Measurements from ENCODE around the gene TTC33.
"Not testable (repeated sequence)": the region's sequence is repeated elsewhere in the genome, so short reads cannot be mapped to it uniquely, and the experiment has no call there.

The TTC33 gene, protein sequence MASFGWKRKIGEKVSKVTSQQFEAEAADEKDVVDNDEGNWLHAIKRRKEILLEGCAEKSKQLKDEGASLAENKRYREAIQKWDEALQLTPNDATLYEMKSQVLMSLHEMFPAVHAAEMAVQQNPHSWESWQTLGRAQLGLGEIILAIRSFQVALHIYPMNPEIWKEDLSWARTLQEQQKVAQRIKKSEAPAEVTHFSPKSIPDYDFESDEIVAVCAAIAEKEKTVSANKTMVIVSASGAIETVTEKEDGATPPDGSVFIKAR

DNA sequence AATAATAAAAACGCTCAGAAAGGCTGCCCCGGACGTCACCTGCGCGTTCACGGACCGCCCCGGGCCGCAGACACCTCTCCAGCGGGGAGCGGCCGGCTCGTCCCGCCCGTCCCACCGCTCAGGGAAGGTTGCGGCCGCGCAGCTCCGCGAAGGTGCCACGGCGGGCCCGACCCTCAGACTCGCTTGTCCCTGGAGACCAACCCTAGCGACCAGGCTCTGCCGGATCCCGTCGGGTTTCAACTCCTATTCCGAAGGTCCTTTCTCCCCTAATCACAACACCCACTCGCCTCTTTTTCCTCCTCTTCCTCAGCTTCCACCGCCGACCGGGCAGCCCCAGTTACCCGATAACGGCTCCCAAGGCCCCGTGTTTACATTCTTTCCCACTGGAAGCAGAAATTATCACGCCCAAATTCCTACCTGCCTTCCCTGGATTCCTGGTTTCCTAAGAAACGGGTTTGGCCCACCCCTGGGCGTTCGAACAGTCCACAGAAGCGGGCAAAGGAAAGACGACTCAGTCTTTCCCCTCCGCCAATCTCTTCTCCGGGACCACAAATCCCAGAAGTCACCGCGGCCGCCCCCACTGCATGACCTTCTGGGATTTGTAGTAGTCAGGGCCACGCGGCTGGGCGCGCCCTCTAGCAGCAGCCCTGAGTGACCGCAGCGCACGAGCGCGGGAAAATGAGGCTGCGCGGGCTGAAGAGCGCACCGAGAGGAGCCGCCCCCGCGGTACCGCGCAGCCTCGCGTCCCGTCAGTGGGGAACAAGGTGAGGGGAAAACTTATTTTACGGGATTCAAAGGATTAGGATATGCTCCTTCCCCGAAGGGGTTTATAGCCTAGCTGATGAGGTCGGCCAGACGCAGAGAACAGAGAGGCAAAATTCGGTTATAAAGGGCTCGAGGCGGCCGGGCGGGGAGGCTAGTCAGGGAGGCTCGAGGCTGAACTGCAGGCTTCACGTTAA, at the start of gene TTC33:
Gene TTC33, minus strand, starts transcription at position 555 of the 959 bp plus-strand sequence. CDS start 8,943 bp downstream, outside the sequence.
- peak; percentile 94 for DNase-seq

DNA sequence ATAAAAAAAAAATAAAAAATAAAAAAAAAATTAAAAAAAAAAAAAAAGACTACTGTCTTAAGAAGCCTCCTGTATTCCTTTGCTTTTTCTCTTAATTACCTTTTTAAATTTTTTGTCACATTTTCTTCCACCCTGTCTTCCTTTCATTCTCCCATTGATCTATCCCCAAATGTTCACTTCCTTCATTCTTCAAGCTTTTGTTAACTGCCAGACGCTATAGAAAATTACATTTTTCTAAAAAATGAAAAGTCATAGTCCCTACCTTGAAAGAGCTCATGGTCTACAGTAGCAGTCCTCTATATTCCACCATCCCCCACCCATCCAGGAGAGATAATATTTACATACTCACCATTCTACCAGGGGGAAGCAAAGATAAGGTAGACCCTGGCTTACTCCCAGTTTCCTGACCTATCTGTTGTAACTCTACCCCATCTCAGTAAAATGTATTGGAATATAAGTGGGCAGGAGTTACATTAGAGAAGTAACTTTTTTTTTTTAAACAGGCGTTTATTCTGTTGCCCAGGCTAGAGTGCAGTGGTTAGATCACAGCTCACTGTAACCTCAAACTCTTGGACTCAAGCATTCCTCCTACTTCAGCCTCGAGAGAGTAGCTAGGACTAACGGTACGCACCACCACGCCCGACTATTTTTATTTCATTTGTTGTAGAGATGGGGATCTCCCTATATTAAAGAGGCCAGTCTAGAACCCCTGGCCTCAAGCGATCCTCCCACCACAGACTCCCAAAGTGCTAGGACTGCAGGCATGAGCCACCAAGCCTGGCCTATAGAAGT, 46.2 kb upstream of the TTC33 start:
- DNase-seq: no peak

DNA sequence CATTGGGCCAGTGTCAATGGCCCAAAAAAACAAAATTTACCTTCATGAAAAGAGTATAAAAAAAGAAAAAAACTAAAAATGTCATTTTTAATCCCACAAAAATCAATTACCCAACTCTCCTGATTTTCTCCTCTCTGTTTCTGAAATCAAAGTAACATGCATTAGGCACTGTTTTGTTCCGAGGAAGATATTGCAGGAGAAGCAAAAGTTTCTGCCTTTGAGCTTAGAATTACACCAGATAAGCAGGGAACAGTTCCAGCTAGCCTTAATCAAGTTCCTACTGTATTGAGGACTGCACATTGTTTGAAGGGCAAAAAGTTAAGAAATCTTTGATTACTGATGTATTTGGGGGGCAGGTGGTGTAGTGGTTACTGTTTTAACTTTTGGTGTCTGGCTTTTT, 43.5 kb upstream of the TTC33 start:
- no peak for DNase-seq

DNA sequence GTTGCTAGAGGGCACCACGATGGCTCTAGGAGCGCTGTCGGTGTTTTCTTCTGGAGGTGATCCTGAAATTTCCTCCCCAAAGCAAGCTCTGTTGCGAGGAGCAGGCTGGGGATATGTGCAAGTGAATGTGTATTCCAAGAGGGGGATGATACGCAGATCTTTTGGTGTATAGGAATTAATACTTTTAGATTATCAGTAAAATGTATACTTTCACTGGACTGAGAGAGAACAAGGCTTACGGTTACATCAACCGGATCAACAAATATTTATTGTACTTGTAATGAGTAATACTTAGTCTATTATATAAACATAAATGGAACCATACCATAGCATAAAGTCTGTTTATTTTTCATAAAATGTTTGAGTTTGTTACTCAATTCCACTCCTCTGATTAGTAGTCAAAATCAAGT, 43.0 kb upstream of the TTC33 start:
- DNase-seq: no peak

DNA sequence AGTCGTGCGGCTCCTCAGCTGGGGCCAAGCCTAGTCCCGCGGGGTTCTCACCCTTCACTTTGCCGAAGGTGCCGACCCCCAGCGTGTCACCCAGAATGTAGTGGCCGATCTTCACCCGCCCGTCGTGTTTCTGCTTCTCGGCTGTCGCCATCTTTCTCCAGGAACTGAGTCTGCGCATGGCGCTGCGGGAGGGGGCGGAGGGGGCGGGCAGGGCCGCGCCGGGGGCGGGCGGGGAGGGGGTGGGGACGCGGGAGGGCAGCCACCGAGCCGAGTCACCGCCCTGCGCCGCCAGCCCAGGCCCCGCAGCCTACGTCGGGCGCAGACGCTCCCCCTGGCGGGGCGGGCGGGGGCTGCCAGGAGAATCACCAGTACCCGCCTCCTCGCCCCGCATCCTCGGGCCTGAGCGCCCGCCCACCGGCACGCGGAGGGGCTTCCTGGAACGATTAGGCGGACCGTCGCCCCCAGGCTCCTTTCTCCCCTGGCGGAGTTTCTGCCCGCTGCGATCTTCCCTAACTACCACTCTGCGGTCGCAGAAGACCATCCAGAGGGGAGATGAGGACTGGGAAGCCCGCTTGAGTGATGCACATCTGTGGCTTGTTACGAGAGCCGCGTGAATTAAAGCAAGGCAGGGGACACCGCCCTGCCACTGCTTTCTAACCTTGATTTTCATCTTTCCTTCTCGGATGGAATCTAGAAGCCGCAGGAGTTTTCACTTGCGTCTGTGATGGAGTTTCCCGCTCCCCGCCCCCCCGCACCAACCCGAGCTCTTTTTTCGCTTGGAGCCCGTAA, 42.4 kb upstream of the TTC33 start, which contains the start of gene PRKAA1:
Gene PRKAA1, minus strand, starts transcription at position 363 of the 789 bp plus-strand sequence. Its CDS starts 185 bp downstream, at position 178.
- DNase-seq: peak; percentile 93

DNA sequence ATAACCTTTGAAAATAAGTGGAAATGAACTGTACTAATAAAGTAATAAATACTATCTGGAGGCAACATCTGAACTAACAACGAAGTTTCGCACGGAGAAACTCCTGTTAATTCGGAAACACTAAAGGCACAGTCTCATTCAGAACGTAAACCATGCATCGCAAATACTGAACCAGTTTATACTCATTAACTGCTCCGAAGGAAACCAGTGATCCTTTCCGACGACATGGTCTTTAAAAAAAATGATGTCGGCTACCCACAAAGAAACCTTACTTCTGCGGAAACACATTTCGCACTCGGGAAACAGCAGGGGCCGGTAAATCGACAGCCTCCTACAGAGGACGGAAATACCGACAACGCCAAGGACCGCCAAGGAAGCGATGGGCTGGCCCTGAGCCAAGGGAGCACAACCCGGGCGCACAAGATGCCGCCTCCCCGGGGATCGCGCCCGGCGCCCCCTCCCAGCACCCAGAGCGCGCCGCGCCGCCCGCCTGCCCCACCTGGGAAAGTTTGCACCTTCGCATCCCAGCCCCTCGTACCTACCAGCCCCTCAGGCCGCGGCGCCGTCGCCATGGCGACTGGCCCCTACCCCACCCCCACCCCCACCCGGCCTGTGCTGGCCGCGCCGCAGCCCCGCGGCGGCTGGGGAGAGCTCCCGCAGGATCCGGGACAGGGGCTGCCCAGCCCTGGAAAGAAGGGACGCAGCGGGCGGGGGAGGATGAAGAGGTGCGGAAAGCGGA, 41.7 kb upstream of the TTC33 start:
- peak; percentile 29 for DNase-seq

DNA sequence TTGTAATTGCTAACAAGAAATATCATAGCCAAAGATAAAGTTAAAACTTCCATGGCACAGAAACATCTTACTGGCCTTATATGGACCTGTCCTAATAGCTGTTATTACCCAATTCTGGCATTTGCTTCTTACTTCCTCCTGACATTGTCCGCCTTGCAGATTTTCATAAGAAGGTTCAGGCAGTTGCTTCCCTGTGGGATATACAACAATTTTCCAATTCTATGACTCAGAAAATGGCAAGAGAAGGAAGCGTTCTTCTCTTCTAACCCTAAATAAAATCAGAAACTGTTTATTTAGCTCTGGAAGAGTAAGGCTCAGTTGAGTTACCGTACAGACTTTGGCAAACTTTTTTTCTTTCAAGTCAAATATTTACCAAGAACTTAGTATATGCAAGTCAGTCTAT, 40.7 kb upstream of the TTC33 start:
- no peak for DNase-seq

DNA sequence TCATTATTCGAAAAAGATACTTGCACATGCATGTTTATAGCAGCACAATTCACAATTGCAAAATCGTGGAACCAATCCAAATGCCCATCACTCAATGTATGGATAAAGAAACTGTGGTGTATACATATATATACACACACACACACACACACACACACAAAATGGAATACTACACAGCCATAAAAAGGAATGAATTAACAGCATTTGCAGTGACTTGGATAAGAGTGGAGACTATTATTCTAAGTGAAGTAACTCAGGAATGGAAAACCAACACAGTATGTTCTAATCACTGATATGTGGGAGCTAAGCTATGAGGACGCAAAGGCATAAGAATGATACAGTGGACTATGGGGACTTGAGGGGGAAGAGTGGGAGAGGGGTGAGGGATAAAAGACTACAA, 39.1 kb upstream of the TTC33 start:
- DNase-seq: not testable (repeated sequence)

DNA sequence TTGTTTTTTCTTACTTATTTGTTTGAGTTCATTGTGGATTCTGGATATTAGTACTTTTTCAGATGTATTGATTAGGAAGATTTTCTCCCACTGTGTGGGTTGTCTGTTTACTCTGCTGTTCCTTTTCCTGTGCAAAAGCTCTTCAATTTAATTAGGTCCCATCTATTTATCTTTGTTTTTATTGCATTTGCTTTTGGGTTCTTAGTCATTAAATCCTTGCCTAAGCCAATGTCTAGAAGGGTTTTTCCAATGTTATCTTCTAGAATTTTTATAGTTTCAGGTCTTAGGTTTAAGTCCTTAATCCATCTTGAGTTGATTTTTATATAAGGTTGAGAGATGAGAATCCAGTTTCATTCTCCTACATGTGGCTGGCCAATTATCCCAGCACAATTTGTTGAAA, 38.6 kb upstream of the TTC33 start:
- DNase-seq: not testable (repeated sequence)

DNA sequence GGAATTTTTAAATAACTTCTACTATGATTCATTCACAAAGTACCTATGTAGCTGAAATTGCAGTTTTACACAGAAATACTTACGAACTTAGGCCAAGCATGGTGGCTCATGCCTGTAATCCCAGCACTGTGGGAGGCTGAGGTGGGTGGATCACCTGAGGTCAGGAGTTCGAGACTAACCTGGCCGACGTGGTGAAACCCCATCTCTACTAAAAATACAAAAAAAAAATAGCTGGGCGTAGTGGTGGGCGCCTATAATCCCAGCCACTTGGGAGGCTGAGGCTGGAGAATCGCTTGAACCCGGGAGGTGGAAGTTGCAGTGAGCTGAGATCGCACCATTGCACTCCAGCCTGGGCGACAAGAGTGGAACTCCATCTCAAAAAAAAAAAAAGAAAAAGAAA, 36.9 kb upstream of the TTC33 start:
- DNase-seq: not testable (repeated sequence)

DNA sequence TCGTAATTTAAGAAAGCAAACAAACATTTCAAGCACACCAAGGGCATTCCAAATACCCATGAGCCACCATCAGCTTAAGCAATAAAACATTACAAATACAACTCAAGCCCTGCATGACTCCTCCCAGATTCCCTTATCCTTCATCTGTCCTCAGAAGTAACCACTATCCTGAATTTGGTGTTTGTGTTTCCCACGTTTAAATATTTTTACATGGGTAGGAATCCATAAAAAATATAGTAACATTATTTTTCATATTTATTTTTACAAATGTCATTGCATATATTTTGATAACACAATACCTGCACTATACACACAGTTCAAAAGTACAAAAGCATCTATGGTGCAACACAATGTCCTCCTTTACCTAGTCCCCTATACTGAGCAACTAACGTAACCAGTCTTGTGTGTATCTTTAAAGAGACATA, 36.0 kb upstream of the TTC33 start:
- DNase-seq: no peak

DNA sequence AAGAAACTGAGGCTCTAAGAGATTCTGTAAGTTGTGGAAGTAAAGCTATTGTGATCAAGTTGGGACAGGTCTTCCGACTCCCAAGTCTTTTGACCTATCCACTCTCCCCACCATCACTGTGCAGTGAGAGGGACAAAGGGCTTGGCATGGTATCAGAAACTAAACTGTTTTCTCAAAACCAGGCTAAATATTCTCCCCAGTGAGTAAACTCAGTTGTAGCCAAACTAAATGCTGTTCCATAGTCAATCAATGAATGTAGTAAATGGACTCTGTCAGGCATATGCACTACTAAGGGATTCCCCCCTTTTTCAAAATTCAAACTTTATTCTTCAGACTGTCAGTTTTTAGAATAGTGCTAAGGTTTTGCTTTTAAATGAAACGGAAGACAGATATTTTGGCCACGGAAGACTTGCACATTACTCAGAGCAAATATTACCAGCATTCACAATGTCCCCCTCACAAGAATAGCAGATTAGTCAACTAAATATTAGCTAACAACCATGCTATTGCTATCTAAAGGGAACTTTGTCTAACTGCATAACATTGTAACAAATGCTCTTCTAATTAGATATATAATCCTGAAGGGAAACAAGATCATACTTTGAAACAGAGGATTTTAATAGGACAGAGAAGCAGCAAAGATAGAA, 35.3 kb upstream of the TTC33 start:
- no peak for DNase-seq

DNA sequence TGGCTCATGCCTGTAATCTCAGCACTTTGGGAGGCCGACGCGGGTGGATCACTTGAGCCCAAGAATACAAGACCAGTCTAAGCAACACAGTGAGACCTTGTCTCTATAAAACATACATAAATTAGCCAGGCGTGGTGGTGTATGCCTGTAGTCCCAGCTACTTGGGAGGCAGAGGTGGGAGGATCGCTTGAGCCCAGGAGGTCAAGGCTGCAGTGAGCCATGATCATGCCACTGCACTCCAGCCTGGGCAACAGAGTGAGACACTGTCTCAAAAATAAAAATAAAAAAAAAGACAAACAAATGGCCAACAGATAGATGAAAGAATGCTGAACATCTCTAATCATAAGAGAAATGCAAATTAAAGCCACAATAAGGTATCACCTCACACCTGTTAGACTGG, 33.2 kb upstream of the TTC33 start:
- DNase-seq: not testable (repeated sequence)

DNA sequence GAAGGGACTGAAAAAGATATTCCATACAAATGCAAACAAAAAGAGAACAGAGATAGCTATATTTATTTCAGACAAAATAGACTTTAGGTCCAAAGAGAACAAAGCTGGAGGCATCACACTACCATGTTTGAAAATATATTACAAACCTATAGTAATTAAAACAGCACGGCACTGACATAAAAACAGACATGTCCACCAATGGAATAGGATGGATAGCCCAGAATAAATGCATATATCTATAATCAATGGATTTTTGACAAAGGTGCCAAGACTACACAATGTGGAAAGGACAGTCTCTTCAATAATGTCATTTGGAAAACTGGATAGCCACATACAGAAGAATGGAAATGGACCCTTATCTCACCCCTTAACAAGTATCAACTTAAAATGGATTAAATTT, 32.2 kb upstream of the TTC33 start:
- no peak for DNase-seq

DNA sequence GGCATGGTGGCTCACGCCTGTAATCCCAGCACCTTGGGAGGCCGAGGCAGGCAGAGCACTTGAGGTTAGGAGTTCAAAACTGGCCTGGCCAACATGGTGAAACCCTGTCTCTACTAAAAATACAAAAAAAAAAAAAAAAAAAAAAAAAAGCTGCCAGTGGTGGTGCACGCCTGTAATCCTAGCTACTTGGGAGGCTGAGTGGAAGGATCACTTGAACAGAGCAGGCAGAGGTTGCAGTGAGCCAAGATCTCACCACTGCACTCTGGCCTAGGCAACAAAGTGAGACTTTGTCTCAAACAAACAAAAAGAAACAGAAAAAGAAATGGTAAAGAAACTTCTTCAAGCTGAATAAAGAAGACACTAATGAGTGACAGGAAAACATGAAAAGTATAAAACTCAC, 30.9 kb upstream of the TTC33 start:
- DNase-seq: not testable (repeated sequence)

DNA sequence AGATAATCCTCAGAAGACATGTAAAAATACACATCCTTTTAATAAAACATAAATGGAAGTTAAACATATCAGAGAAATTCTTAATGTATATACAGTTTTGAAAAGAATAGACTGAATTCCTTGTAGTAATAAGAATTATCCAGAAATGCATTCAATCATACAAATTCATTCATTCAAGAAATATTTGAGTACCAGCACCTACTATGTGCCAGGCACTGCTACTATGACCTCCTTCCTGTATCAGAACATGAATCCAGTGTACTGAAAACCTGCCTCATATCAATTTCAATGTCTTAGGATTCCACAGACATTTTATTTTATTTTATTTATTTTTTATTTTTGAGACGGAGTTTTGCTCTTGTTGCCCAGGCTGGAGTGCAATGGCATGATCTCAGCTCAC, 29.2 kb upstream of the TTC33 start:
- DNase-seq: no peak

DNA sequence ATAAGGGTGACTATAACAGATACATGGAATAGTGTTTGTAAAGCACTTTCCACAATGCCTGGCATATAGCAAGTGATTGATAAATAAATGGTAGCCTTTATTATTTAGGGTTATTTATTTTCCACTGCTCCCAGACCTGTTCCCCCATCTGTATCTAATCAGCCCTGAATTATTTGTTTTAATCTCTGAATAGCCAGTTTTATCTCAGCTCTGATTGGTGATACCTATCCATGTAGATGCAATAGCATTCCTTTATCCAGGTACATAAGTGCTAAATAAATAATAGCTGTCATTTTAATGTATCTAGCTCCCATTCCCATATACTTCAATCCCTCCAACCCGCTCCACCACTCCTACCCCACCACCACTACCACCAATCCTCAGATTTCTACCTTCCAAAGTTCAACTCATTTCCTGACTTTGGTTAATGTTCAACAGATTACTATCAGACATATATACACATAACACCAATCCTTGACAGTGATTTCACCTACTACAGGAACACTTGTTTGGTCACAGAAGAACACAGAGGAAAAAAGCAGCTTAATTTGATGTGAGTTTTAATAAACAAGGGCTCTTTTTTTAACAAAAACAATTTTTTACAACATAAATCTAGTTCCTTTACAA, 28.4 kb upstream of the TTC33 start:
- DNase-seq: no peak

DNA sequence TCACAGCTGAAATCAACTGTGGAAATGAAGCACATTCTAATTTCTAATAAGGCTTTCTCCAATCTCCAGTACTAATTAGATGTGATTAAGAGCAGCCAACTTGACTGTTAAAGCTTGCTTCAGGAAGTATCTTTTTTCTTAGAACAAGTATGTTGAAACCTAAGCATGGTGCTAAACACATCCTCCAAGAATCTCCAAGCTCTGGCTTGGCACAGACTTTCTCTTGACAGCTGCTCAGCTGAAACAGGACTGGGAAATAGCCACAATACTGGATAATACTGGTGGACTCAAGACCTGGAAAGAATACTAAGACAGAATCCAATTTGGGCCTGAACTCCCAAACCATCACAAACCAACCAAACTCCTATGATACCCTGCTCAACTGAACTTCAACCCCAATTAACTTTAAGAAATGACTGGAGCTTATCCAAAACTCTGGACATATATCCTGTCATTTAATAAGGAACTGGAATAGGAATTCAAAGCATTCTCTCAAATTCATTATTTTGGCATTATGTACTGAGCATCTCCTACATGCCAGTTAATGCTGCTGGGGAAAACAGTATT, 26.2 kb upstream of the TTC33 start:
- DNase-seq: no peak

DNA sequence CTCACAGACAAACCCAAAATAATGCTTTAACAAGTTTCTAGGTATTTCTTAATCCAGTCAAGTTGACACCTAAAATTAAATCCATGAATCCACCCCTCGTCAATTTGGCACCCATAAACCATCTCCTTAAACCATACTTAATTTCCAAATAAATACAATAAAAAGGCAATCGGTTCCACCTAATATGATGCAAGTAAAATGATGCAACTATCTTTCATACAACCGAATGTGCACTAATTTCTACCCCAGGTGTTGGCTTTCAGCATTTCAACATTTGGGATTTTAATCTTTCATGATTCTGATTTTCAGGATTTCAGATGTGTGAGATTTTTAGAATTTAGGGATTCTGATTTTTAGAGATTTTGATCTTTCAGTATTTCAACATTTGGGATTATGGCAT, 25.1 kb upstream of the TTC33 start:
- no peak for DNase-seq

DNA sequence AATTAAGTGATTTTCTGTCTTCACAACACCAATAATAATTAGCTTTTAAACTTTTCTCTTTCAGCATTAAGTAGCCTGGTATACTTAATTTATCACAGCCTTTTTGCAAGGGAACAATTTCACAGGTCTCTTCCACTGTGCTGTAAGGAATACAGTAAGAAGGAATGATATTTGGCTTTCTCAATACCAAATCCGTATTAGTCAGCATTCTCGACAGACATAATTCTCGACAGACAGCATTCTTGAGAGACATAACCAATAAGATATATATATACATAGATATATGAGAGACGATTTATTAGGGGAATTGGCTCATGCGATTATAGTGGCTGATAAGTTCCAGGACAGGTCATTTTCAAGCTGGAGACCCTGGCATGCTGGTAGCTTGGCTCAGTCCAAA, 24.4 kb upstream of the TTC33 start:
- no peak for DNase-seq
